Measurements from ENCODE around the gene NHSL2.
A peak's percentile ranks its signal among the peaks of the same experiment; 100 is the strongest.

NHSL2 gene

DNA sequence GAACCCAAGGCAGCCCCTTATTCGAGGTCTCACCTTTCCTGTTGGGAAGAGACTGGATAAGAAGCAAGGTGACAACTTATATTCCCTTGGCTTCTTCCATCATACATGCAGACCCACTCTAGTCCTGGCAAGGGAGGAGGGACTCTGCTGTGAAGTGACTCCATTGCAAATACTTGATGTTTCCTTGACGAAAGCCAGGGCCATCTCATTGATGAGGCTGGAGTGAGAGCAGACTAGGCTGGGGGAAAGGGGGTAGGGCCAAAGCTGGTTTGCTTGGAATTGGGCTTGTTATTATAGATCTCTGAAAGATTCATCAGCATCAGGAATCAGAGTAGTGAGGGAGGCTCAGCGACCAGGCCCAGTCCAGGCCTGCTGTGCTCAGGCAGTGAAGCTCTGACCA is 2.3 kb upstream of the NHSL2 start:
- H3K27me3 ChIP-seq (ENCODE audit: control insufficient read depth in 1 of 2, insufficient read depth in 2 of 2, low read length in 2 of 2) = peaks cover 0 to 20% of the 10 kb centered on the region in 2 donors

DNA sequence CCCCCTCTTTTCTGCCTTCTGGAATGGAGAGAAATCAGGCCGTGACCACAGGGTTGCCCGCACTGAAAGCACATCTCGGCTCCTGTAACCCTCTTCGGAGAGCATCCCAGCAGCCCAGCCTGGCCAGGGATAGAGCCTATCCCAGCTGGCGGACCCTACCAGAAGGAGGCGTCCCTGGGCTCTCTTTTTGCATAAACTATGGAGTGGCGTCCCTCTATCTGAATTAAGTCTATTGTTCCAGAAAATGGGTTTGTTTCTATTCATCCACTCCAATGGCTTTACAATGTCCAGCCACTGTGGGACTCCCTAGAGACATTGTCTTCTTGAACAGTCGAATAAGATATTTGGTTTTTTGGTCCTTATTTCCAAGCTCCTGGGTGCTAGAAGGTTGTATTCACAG is 689 bp upstream of the NHSL2 start:
- H3K27me3 ChIP-seq (ENCODE audit: control insufficient read depth in 1 of 2, insufficient read depth in 2 of 2, low read length in 2 of 2) = peaks cover 0 to 26% of the 10 kb centered on the region in 2 donors
- no peaks in the 10 kb centered on the region for H3K4me1 ChIP-seq (ENCODE audit: insufficient read depth, low read length)
- no peak overlapping the region for H3K27ac ChIP-seq (ENCODE audit: low read depth, low read length)
- H3K9me3 ChIP-seq (ENCODE audit: low read length) = no peaks in the 10 kb centered on the region
- H3K4me3 ChIP-seq (ENCODE audit: low read depth in 1 of 2, low read length in 2 of 2) = peak overlapping the region in 1 of 2 donors; percentile 47
- no peak overlapping the region for H3K9ac ChIP-seq (ENCODE audit: low read length)
- no peaks in the 10 kb centered on the region for H3K36me3 ChIP-seq (ENCODE audit: insufficient read depth, low read length)

More for the DNA sequence above, 2.3 kb upstream of the NHSL2 start:
- H3K4me1 ChIP-seq (ENCODE audit: insufficient read depth, low read length) = no peaks in the 10 kb centered on the region
- no peaks in the 10 kb centered on the region for H3K36me3 ChIP-seq (ENCODE audit: insufficient read depth, low read length)
- H3K9me3 ChIP-seq (ENCODE audit: low read length) = no peaks in the 10 kb centered on the region
- no peak overlapping the region for H3K9ac ChIP-seq (ENCODE audit: low read length)
- no peak overlapping the region for H3K27ac ChIP-seq (ENCODE audit: low read depth, low read length)
- no peak overlapping the region for H3K4me3 ChIP-seq (ENCODE audit: low read depth in 1 of 2, low read length in 2 of 2)

DNA sequence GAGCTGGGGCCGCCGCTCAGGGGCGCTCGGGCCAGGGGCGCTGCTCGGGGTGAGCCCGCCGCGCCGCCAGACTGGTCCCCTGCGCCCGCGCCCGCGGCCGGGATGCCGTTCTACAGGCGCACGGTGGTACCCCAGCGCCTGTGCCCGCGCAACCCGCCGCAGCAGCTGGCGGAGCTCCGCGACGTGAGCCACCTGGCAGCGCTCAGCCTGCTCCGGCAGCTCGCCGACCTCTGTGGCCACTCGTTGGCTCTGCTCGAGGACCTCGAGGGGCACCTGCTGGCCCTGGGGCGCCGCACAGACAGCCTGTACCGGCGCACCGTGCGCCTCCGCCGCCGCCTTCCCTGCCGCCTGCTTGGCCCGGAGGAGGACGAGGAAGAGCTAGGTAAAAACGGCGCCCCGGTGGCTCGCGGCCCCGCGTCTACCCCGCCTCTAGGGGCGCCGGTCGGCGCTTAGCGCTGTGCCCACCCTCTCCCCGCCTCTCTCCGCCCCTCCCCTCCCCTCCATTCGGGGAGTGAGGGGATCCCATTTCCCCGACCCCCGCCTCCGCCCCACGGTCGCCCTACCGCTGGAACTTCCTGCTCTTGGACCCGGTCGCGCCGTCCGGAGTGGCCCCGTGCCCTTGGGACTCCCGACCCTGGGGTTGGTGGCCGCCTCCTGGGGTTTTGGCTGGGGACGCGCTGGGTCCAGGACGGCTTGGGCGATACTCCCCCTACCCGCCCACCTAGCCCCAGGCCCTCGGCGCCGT is 513 bp downstream of the NHSL2 start:
- H3K4me3 ChIP-seq (ENCODE audit: low read depth in 1 of 2, low read length in 2 of 2) = peak overlapping the region; percentile 42 to 47
- H3K4me1 ChIP-seq (ENCODE audit: insufficient read depth, low read length) = no peaks in the 10 kb centered on the region
- H3K36me3 ChIP-seq (ENCODE audit: insufficient read depth, low read length) = no peaks in the 10 kb centered on the region
- peak overlapping the region; percentile 23 for H3K27ac ChIP-seq (ENCODE audit: low read depth, low read length)
- H3K27me3 ChIP-seq (ENCODE audit: control insufficient read depth in 1 of 2, insufficient read depth in 2 of 2, low read length in 2 of 2) = peaks cover 0 to 27% of the 10 kb centered on the region in 2 donors
- no peak overlapping the region for H3K9ac ChIP-seq (ENCODE audit: low read length)
- H3K9me3 ChIP-seq (ENCODE audit: low read length) = no peaks in the 10 kb centered on the region

DNA sequence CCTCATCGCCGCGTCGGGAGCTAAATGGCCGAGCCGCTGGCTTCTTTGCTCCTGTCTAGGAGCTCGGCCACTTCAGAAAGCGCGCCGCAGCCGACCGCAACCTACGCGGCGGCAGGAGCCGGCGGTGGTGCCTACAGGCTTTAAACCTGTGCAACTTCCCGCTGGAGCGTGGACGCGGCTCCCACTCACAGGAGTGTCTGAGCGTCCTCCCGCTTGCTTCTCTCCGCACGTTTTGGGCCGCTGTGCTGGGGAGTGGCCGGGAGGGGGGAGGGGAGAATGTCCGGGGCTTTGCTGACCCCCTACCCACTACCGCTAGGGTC is 1.0 kb downstream of the NHSL2 start:
- Histone ChIP-seq H3K36me3 (ENCODE audit: insufficient read depth, low read length) (no peaks in the 10 kb centered on the region), H3K27ac (ENCODE audit: low read depth, low read length) (peak overlapping the region; percentile 23), H3K9ac (ENCODE audit: low read length) (no peak overlapping the region), H3K27me3 (ENCODE audit: control insufficient read depth in 1 of 2, insufficient read depth in 2 of 2, low read length in 2 of 2) (peaks cover 0 to 30% of the 10 kb centered on the region in 2 donors), H3K4me3 (ENCODE audit: low read depth in 1 of 2, low read length in 2 of 2) (peak overlapping the region; percentile 42 to 47), H3K9me3 (ENCODE audit: low read length) (no peaks in the 10 kb centered on the region), H3K4me1 (ENCODE audit: insufficient read depth, low read length) (no peaks in the 10 kb centered on the region)

DNA sequence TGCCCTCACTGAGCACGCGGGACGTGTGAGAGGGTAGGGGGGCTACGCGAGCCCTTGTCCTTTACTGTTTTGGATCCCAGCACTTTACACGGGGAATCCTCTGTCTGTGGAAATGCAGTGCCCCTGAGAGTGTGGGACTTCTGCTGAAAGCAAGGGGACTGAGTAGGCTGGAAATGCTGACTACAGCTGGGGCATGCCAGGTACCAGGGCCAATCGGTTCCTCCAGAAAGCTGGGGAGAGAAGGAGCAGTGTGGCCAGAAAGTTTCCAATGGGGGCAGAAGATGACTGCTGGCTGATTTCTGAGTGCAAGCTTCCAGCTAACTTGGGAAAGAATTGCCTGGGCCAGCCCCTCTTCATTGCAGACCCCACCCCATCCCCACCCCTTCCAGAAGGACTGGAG is 1.5 kb downstream of the NHSL2 start:
- no peak overlapping the region for H3K9ac ChIP-seq (ENCODE audit: low read length)
- H3K9me3 ChIP-seq (ENCODE audit: low read length) = no peaks in the 10 kb centered on the region
- H3K36me3 ChIP-seq (ENCODE audit: insufficient read depth, low read length) = no peaks in the 10 kb centered on the region
- no peaks in the 10 kb centered on the region for H3K4me1 ChIP-seq (ENCODE audit: insufficient read depth, low read length)
- peak overlapping the region; percentile 42 to 47 for H3K4me3 ChIP-seq (ENCODE audit: low read depth in 1 of 2, low read length in 2 of 2)
- H3K27ac ChIP-seq (ENCODE audit: low read depth, low read length) = no peak overlapping the region
- H3K27me3 ChIP-seq (ENCODE audit: control insufficient read depth in 1 of 2, insufficient read depth in 2 of 2, low read length in 2 of 2) = peaks cover 0 to 30% of the 10 kb centered on the region in 2 donors

DNA sequence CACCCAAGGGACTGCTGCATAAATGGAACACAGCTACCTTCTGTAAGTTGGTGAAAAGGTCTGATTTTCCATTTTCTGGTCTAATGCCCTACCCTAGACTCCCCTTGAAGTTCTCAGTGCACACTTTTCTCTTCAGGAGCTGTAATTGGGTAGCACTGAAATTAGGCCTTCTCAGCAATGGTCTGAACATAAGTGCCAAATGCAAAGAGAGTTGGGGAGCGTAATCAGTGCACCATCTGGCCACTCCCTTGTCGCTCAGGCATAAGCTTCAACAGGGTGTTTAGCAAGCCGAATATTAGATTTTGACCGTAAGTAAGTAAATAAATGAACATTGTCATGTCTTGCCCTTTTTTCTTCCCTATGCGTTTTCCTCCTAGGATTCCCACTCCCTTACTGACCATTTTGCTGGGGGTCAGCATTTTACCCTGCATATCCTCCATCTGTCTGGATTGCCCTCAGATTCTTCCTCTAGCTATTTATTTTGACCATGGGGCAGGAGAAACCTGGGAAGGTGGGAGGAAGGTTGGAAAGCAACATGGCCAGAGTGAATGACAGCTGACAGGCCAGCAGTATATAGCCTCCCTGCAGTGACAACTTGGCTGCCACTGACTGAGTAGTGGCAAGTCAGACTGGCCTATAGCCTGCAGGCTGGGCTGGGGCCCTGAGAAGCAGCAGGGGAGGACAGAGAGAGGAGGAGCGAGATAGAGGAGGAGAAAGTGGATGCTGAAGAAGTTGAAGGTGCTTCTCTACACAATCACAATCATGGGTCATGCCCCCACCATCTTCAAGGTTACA is 2.7 kb downstream of the NHSL2 start:
- Histone ChIP-seq H3K4me3 (ENCODE audit: low read depth in 1 of 2, low read length in 2 of 2) (no peak overlapping the region), H3K36me3 (ENCODE audit: insufficient read depth, low read length) (no peaks in the 10 kb centered on the region), H3K9ac (ENCODE audit: low read length) (no peak overlapping the region), H3K4me1 (ENCODE audit: insufficient read depth, low read length) (no peaks in the 10 kb centered on the region), H3K27me3 (ENCODE audit: control insufficient read depth in 1 of 2, insufficient read depth in 2 of 2, low read length in 2 of 2) (peaks cover 0 to 29% of the 10 kb centered on the region in 2 donors), H3K9me3 (ENCODE audit: low read length) (no peaks in the 10 kb centered on the region), H3K27ac (ENCODE audit: low read depth, low read length) (no peak overlapping the region)

DNA sequence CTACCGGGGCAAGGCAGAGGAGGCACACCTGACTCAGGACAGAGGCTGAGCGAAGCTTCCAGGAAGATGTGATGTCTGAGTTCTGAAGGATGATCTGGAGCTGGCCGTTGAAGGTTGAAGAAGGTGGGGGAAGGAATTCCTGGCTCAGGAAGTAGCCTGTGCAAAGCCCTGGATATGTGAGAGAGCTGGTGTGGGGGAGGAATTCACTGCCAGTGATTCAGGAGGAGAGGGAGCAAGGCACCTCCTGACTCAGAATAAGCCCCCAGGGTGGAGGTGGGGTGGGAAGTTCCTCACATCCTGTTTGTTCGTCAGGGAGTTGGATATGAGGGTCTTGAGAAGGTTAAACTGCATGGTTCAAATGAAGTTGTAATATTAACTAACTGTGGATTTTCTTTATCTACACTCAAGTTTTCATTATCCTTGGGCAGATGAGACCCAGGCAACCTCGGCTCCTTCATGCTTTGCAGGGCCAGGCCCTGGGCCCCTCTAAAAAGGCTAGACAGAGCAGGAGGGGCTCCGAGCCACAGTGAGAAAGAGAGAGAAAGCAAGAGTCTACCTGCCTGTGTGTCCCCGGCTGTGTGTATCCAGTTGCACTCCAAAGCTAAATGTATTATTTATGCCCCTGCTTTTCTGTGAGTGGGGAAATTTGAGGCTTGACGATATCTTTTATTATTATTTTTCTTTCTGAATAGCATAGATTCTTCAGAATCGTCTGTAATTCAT is 7.1 kb downstream of the NHSL2 start:
- Histone ChIP-seq H3K9ac (ENCODE audit: low read length) (no peak overlapping the region), H3K4me3 (ENCODE audit: low read depth in 1 of 2, low read length in 2 of 2) (no peak overlapping the region), H3K36me3 (ENCODE audit: insufficient read depth, low read length) (no peaks in the 10 kb centered on the region), H3K9me3 (ENCODE audit: low read length) (no peaks in the 10 kb centered on the region), H3K27ac (ENCODE audit: low read depth, low read length) (peak overlapping the region; percentile 23), H3K4me1 (ENCODE audit: insufficient read depth, low read length) (no peaks in the 10 kb centered on the region), H3K27me3 (ENCODE audit: control insufficient read depth in 1 of 2, insufficient read depth in 2 of 2, low read length in 2 of 2) (peaks cover 0 to 24% of the 10 kb centered on the region in 2 donors)

DNA sequence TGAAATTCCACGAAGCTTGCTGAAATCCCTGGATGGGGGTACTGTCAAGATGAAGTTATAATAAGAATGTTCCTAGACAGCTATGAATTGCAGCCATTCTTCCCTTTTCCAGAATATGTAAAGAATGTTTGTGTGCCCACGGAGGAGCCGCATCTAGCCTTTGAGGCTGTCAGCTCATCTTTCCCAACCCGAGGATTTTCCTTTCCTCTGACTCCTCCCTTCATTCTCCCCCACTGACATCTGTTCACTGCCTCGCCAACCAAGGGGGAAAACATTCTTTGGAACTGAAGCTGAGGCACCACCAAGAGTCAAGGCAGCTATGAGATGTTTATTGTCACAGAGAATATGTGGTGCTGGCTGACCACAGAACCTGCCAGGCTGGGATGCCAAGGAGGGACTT is 8.8 kb downstream of the NHSL2 start:
- Histone ChIP-seq H3K36me3 (ENCODE audit: insufficient read depth, low read length) (no peaks in the 10 kb centered on the region), H3K4me3 (ENCODE audit: low read depth in 1 of 2, low read length in 2 of 2) (no peak overlapping the region), H3K9me3 (ENCODE audit: low read length) (no peaks in the 10 kb centered on the region), H3K27ac (ENCODE audit: low read depth, low read length) (no peak overlapping the region), H3K4me1 (ENCODE audit: insufficient read depth, low read length) (peaks cover 5% of the 10 kb centered on the region), H3K9ac (ENCODE audit: low read length) (no peak overlapping the region), H3K27me3 (ENCODE audit: control insufficient read depth in 1 of 2, insufficient read depth in 2 of 2, low read length in 2 of 2) (peaks cover 0 to 12% of the 10 kb centered on the region in 2 donors)

DNA sequence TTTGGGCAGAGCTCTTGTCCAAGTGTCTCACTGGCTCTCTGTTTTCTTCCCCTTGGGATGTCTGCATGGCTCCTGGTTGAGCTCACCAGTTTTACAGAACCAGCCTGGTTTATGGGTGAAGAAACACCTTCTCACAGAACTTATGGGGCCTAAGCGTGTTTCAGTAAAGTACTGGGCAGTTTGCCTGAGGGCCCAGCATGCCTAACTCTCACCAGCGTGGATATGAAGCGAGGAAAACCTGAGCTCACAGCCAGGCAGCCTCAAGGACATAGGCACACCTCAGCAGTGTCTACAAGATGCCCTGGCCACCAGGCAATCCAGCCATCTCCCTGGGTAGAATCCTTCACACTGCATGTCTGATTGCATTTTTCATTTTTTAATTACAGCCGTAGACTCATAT is 9.2 kb downstream of the NHSL2 start:
- Histone ChIP-seq H3K27ac (ENCODE audit: low read depth, low read length) (no peak overlapping the region), H3K27me3 (ENCODE audit: control insufficient read depth in 1 of 2, insufficient read depth in 2 of 2, low read length in 2 of 2) (peaks cover 0 to 12% of the 10 kb centered on the region in 2 donors), H3K9ac (ENCODE audit: low read length) (no peak overlapping the region)

DNA sequence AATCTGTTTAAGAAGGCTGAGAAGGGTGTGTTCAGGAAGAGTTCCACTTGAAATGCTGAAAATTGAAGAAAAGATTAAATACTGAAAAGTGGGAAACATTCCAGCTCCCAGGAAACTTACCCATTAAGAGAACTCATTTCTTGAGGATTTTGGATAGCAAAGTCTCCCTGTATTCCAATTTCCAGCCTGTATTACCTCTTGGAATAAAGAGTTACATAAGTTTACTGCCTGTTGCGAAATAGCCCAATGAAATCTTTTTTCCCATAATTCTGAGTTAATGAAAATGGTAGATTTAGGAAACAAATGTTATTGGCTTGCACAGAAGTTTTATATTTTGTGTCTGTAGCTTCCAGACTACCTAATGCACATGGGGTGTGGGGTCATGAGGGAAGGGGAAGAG is 12.0 kb downstream of the NHSL2 start:
- Histone ChIP-seq H3K27me3 (ENCODE audit: control insufficient read depth in 1 of 2, insufficient read depth in 2 of 2, low read length in 2 of 2) (peaks cover 0 to 5% of the 10 kb centered on the region in 2 donors), H3K27ac (ENCODE audit: low read depth, low read length) (no peak overlapping the region), H3K4me1 (ENCODE audit: insufficient read depth, low read length) (peaks cover 5% of the 10 kb centered on the region), H3K9ac (ENCODE audit: low read length) (no peak overlapping the region), H3K36me3 (ENCODE audit: insufficient read depth, low read length) (no peaks in the 10 kb centered on the region), H3K4me3 (ENCODE audit: low read depth in 1 of 2, low read length in 2 of 2) (no peak overlapping the region), H3K9me3 (ENCODE audit: low read length) (no peaks in the 10 kb centered on the region)

More for the DNA sequence above, 9.2 kb downstream of the NHSL2 start:
- H3K9me3 ChIP-seq (ENCODE audit: low read length) = no peaks in the 10 kb centered on the region
- H3K36me3 ChIP-seq (ENCODE audit: insufficient read depth, low read length) = no peaks in the 10 kb centered on the region
- no peak overlapping the region for H3K4me3 ChIP-seq (ENCODE audit: low read depth in 1 of 2, low read length in 2 of 2)
- peaks cover 5% of the 10 kb centered on the region for H3K4me1 ChIP-seq (ENCODE audit: insufficient read depth, low read length)

DNA sequence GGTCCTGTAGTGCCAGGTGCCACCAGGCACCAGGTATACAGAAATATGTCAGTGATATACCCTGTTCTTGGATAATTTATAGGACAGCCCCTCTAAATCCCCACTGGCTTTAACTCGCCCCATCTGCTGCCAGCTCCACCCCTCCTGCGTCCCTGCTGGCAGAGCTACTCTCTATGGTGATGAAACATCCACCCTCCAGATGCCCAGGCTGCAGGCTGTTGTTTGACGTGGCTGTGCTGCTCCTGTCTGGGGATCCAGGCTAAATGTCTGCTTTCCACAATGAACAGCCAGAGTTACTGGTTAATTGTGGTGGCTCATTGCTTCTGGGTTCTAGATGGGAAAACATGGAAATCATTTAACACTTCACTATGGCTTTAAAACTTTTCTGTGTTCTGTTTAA is 12.9 kb downstream of the NHSL2 start:
- Histone ChIP-seq H3K9ac (ENCODE audit: low read length) (no peak overlapping the region), H3K4me3 (ENCODE audit: low read depth in 1 of 2, low read length in 2 of 2) (no peak overlapping the region), H3K27ac (ENCODE audit: low read depth, low read length) (no peak overlapping the region)

More for the DNA sequence above, 12.9 kb downstream of the NHSL2 start:
- no peaks in the 10 kb centered on the region for H3K9me3 ChIP-seq (ENCODE audit: low read length)
- H3K27me3 ChIP-seq (ENCODE audit: control insufficient read depth in 1 of 2, insufficient read depth in 2 of 2, low read length in 2 of 2) = peaks cover 0 to 5% of the 10 kb centered on the region in 2 donors
- no peaks in the 10 kb centered on the region for H3K36me3 ChIP-seq (ENCODE audit: insufficient read depth, low read length)
- H3K4me1 ChIP-seq (ENCODE audit: insufficient read depth, low read length) = peaks cover 5% of the 10 kb centered on the region
